Measurements from ENCODE around the gene ZNHIT2.
A peak's percentile ranks its signal among the peaks of the same experiment; 100 is the strongest.

Gene ZNHIT2

DNA sequence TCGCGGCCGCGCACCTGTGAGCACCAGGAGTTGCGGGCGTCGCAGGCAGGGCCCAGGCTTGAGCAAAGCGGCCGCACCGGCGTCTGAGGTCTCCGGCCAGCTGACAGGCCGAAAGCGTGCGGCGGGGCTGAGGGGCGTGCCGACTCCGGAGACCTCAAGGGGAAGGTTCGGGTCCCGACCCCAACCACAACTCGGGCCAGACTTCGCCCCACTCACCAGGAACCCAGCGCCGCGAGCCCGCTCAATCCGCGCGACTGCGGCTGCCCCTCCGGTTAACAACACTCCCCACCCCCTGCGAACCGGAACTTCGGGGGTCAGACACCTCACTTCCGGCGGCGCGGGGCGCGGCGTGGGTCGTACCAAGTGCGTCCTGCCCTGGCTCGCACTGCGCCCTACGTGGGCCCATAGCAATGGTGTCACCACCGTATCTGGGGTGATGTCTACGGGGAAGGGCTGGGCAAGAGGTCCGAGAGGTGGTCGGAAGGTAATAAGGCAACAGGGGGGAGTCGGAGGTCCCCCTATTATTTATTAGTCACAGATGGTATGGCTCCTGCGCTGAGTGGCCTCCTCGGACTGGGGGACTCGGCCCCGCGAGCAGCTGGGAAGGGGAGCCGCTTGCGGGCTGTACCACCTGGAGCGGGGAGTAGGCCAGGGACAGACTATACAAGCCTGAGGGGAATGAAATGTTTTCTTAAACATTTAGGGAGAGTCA, 16.9 kb upstream of the ZNHIT2 start, which contains the start of gene SYVN1:
SYVN1 (minus strand) TSS at position 280 of the 712 bp plus-strand sequence. CDS start 918 bp downstream, outside the sequence.
- Histone ChIP-seq H3K36me3 (ENCODE audit: control insufficient read depth in 2 of 2, insufficient read depth in 2 of 2, low read length in 2 of 2) (peaks cover 22 to 29% of the 10 kb centered on the region in 2 donors), H3K4me1 (ENCODE audit: control insufficient read depth, insufficient read depth, low read length) (peaks cover 33% of the 10 kb centered on the region), H3K4me3 (ENCODE audit: low read length in 2 of 2) (peak within 1 kb of the TSS; percentile 80 to 93), H3K9me3 (ENCODE audit: control insufficient read depth in 2 of 2, low read length in 2 of 2) (no peaks in the 10 kb centered on the region), H3K27ac (ENCODE audit: low read length) (peak within 1 kb of the TSS; percentile 99), H3K9ac (ENCODE audit: low read length in 2 of 2) (peak within 1 kb of the TSS; percentile 89 to 100), H3K27me3 (ENCODE audit: control insufficient read depth in 1 of 2, insufficient read depth in 2 of 2, low read length in 2 of 2) (no peaks in the 10 kb centered on the region)

DNA sequence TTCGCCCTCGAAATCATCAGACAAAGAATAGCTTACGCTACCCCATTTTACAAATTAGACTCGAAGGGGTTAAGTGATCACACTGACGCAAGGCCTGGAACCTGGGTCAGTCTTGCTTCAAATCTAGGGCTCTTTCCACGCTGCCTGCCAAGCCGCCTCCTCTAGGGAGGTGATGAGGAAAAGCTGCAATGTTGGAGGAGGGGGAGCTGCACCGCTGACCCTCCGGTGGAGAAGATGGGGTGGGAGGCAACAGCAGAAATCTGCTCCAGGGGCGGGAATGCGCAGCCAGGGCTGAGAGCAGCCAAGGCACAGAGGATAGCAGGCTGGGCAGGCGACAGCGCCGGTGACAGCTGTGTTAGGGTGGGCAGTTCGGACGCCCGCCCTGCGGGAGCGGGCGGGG, 16.2 kb upstream of the ZNHIT2 start:
- H3K4me1 ChIP-seq (ENCODE audit: control insufficient read depth, insufficient read depth, low read length), result peaks cover 33% of the 10 kb centered on the region
- H3K27ac ChIP-seq (ENCODE audit: low read length), result peak overlapping the region; percentile 99
- H3K4me3 ChIP-seq (ENCODE audit: low read length in 2 of 2), result peak overlapping the region; percentile 80 to 93
- peaks cover 27 to 34% of the 10 kb centered on the region in 2 donors for H3K36me3 ChIP-seq (ENCODE audit: control insufficient read depth in 2 of 2, insufficient read depth in 2 of 2, low read length in 2 of 2)
- peak overlapping the region; percentile 89 to 100 for H3K9ac ChIP-seq (ENCODE audit: low read length in 2 of 2)
- no peaks in the 10 kb centered on the region for H3K9me3 ChIP-seq (ENCODE audit: control insufficient read depth in 2 of 2, low read length in 2 of 2)
- H3K27me3 ChIP-seq (ENCODE audit: control insufficient read depth in 1 of 2, insufficient read depth in 2 of 2, low read length in 2 of 2), result no peaks in the 10 kb centered on the region

- H3K4me3 ChIP-seq (ENCODE audit: low read length in 2 of 2), result peak overlapping the region; percentile 80 to 93
- H3K27me3 ChIP-seq (ENCODE audit: control insufficient read depth in 1 of 2, insufficient read depth in 2 of 2, low read length in 2 of 2), result no peaks in the 10 kb centered on the region
- H3K4me1 ChIP-seq (ENCODE audit: control insufficient read depth, insufficient read depth, low read length), result peaks cover 33% of the 10 kb centered on the region
- peak overlapping the region; percentile 99 for H3K27ac ChIP-seq (ENCODE audit: low read length)
- peaks cover 30 to 40% of the 10 kb centered on the region in 2 donors for H3K36me3 ChIP-seq (ENCODE audit: control insufficient read depth in 2 of 2, insufficient read depth in 2 of 2, low read length in 2 of 2)
- no peaks in the 10 kb centered on the region for H3K9me3 ChIP-seq (ENCODE audit: control insufficient read depth in 2 of 2, low read length in 2 of 2)
- H3K9ac ChIP-seq (ENCODE audit: low read length in 2 of 2), result peak overlapping the region; percentile 89 to 100
Measured at GRCh38 chr11:65132988-65133700, 15.6 kb upstream of the ZNHIT2 start.

- Histone ChIP-seq H3K4me1 (ENCODE audit: control insufficient read depth, insufficient read depth, low read length) (peaks cover 33% of the 10 kb centered on the region), H3K36me3 (ENCODE audit: control insufficient read depth in 2 of 2, insufficient read depth in 2 of 2, low read length in 2 of 2) (peaks cover 30 to 45% of the 10 kb centered on the region in 2 donors), H3K27ac (ENCODE audit: low read length) (no peak overlapping the region), H3K4me3 (ENCODE audit: low read length in 2 of 2) (peak overlapping the region in 1 of 2 donors; percentile 93), H3K9ac (ENCODE audit: low read length in 2 of 2) (no peak overlapping the region), H3K27me3 (ENCODE audit: control insufficient read depth in 1 of 2, insufficient read depth in 2 of 2, low read length in 2 of 2) (no peaks in the 10 kb centered on the region), H3K9me3 (ENCODE audit: control insufficient read depth in 2 of 2, low read length in 2 of 2) (no peaks in the 10 kb centered on the region)
Measured at GRCh38 chr11:65132238-65132987, 14.9 kb upstream of the ZNHIT2 start.

DNA sequence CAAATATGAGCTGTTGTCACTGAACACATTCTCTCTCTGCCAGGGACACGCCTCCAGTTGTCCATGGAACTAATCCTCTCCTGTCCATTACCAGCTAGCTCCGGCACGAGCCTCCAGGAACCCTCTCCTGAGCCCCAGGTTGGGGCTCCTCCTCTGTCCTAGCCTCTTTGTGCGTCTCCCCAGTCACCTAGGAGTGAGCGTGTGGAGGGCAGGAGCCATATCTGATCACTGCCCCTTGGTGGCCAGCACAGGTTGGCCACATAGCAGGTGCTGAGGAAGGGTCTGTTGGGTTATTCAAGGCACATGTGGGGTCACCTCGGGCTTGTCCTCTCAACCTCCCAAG, 14.4 kb upstream of the ZNHIT2 start:
- peaks cover 33% of the 10 kb centered on the region for H3K4me1 ChIP-seq (ENCODE audit: control insufficient read depth, insufficient read depth, low read length)

DNA sequence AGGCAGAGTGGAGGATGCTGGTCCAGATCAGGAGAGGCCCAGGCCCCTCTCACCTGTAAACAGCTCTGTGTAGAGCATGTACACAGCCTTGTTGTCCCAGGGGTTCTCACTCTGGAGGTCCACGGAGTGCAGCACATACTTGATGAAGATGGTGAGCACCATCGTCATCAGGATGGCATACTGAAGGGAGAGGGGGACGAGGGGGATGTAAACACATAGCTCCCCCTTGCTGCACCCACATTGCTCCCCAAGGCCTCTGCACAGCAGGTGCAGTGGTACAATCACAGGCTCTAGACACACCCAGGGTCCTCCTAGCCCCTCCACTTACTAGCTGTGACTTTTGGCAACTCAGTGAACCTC, 13.9 kb upstream of the ZNHIT2 start:
- Histone ChIP-seq H3K27me3 (ENCODE audit: control insufficient read depth in 1 of 2, insufficient read depth in 2 of 2, low read length in 2 of 2) (no peaks in the 10 kb centered on the region), H3K27ac (ENCODE audit: low read length) (no peak overlapping the region), H3K36me3 (ENCODE audit: control insufficient read depth in 2 of 2, insufficient read depth in 2 of 2, low read length in 2 of 2) (peaks cover 35 to 52% of the 10 kb centered on the region in 2 donors), H3K9ac (ENCODE audit: low read length in 2 of 2) (no peak overlapping the region), H3K4me3 (ENCODE audit: low read length in 2 of 2) (no peak overlapping the region), H3K9me3 (ENCODE audit: control insufficient read depth in 2 of 2, low read length in 2 of 2) (no peaks in the 10 kb centered on the region), H3K4me1 (ENCODE audit: control insufficient read depth, insufficient read depth, low read length) (peaks cover 33% of the 10 kb centered on the region)

More for the DNA sequence above, 14.4 kb upstream of the ZNHIT2 start:
- no peak overlapping the region for H3K9ac ChIP-seq (ENCODE audit: low read length in 2 of 2)
- no peaks in the 10 kb centered on the region for H3K27me3 ChIP-seq (ENCODE audit: control insufficient read depth in 1 of 2, insufficient read depth in 2 of 2, low read length in 2 of 2)
- peaks cover 30 to 47% of the 10 kb centered on the region in 2 donors for H3K36me3 ChIP-seq (ENCODE audit: control insufficient read depth in 2 of 2, insufficient read depth in 2 of 2, low read length in 2 of 2)
- no peaks in the 10 kb centered on the region for H3K9me3 ChIP-seq (ENCODE audit: control insufficient read depth in 2 of 2, low read length in 2 of 2)
- no peak overlapping the region for H3K27ac ChIP-seq (ENCODE audit: low read length)
- no peak overlapping the region for H3K4me3 ChIP-seq (ENCODE audit: low read length in 2 of 2)

- H3K27me3 ChIP-seq (ENCODE audit: control insufficient read depth in 1 of 2, insufficient read depth in 2 of 2, low read length in 2 of 2), result no peaks in the 10 kb centered on the region
- H3K4me3 ChIP-seq (ENCODE audit: low read length in 2 of 2), result no peak overlapping the region
- peaks cover 37 to 55% of the 10 kb centered on the region in 2 donors for H3K36me3 ChIP-seq (ENCODE audit: control insufficient read depth in 2 of 2, insufficient read depth in 2 of 2, low read length in 2 of 2)
- H3K27ac ChIP-seq (ENCODE audit: low read length), result no peak overlapping the region
- H3K4me1 ChIP-seq (ENCODE audit: control insufficient read depth, insufficient read depth, low read length), result peaks cover 30% of the 10 kb centered on the region
- no peaks in the 10 kb centered on the region for H3K9me3 ChIP-seq (ENCODE audit: control insufficient read depth in 2 of 2, low read length in 2 of 2)
- H3K9ac ChIP-seq (ENCODE audit: low read length in 2 of 2), result no peak overlapping the region
Measured at GRCh38 chr11:65130631-65131416, 13.3 kb upstream of the ZNHIT2 start.

- no peak overlapping the region for H3K9ac ChIP-seq (ENCODE audit: low read length in 2 of 2)
- no peak overlapping the region for H3K4me3 ChIP-seq (ENCODE audit: low read length in 2 of 2)
- peaks cover 40 to 61% of the 10 kb centered on the region in 2 donors for H3K36me3 ChIP-seq (ENCODE audit: control insufficient read depth in 2 of 2, insufficient read depth in 2 of 2, low read length in 2 of 2)
- no peak overlapping the region for H3K27ac ChIP-seq (ENCODE audit: low read length)
- H3K4me1 ChIP-seq (ENCODE audit: control insufficient read depth, insufficient read depth, low read length), result peaks cover 21% of the 10 kb centered on the region
- no peaks in the 10 kb centered on the region for H3K27me3 ChIP-seq (ENCODE audit: control insufficient read depth in 1 of 2, insufficient read depth in 2 of 2, low read length in 2 of 2)
- no peaks in the 10 kb centered on the region for H3K9me3 ChIP-seq (ENCODE audit: control insufficient read depth in 2 of 2, low read length in 2 of 2)
Measured at GRCh38 chr11:65129649-65130441, 12.3 kb upstream of the ZNHIT2 start.

DNA sequence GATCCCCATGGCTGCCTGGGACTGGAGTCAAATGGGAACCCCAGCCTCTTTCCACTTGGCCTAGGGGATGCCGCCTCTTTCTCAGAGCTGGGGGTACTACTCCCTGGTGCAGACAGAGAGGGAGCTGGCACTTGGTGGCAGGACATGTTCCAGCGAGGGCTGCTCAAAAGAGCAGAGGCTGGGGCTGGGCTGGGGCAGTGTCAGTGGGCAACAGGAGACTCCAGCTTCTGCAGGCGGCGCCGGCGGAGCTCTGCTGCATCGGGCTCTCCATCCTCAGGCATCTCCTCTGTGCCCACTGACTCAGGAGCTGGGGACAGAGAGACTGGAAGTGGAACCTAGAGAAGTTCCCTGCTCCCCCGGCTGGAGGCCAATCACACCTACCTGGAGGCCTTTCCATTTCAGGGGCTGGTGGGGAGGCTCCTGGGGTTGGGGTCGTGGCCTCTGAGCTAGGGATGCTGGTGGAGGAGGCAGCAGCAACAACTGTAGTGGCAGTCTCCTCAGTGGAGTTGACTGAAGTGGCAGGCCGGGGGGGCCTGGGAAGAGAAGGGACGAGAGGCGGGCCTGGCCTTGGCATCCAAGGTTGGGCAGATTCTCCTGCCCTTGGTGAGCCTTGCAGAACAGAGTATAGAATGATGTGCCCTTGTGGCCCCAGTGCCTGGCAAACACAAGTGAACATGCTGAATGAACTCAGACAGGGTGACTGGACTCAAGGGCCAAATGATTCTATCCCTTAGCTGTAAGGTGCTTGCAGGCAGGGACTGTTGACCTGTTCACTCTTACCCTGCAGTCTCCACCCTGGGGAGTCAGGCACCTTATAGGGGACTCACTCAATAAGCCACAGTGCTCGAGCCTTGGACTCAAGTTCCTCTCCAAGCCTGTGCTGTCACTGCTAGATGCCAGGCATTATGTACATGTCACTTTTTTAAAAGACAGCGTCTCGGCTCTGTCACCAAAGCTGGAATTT, 11.0 kb upstream of the ZNHIT2 start:
- no peak overlapping the region for H3K9ac ChIP-seq (ENCODE audit: low read length in 2 of 2)
- H3K4me1 ChIP-seq (ENCODE audit: control insufficient read depth, insufficient read depth, low read length), result peaks cover 15% of the 10 kb centered on the region
- no peak overlapping the region for H3K4me3 ChIP-seq (ENCODE audit: low read length in 2 of 2)
- no peaks in the 10 kb centered on the region for H3K9me3 ChIP-seq (ENCODE audit: control insufficient read depth in 2 of 2, low read length in 2 of 2)
- no peak overlapping the region for H3K27ac ChIP-seq (ENCODE audit: low read length)
- H3K27me3 ChIP-seq (ENCODE audit: control insufficient read depth in 1 of 2, insufficient read depth in 2 of 2, low read length in 2 of 2), result no peaks in the 10 kb centered on the region
- peaks cover 44 to 61% of the 10 kb centered on the region in 2 donors for H3K36me3 ChIP-seq (ENCODE audit: control insufficient read depth in 2 of 2, insufficient read depth in 2 of 2, low read length in 2 of 2)
